GM18867 (cell line): ENCODE data around the gene LRRTM4.

Experiments
- ATAC-seq: cut with Tn5 transposase; IDR thresholded peaks from one replicate; pipeline ENCODE4 v1.9.1; 2021; ENCODE audit warnings: mild to moderate bottlenecking, moderate library complexity; ENCODE audit not compliant: unreplicated experiment

Gene LRRTM4

GRCh38 chr2:77328134-77328931 is 193.8 kb downstream of the LRRTM4 start:
- ATAC-seq, result no peak

GRCh38 chr2:77325395-77325794 is 196.8 kb downstream of the LRRTM4 start:
- ATAC-seq, result no peak

- ATAC-seq, result no peak
Measured at GRCh38 chr2:77322431-77322830, 199.7 kb downstream of the LRRTM4 start.

- ATAC-seq, result no peak
Measured at GRCh38 chr2:77314721-77315120, 207.5 kb downstream of the LRRTM4 start.

GRCh38 chr2:77310416-77310815 is 211.8 kb downstream of the LRRTM4 start:
- ATAC-seq, result no peak

GRCh38 chr2:77309725-77310124 is 212.5 kb downstream of the LRRTM4 start:
- no peak for ATAC-seq

- ATAC-seq, result no peak
Measured at GRCh38 chr2:77301441-77301840, 220.7 kb downstream of the LRRTM4 start.

GRCh38 chr2:77296791-77297190 is 225.4 kb downstream of the LRRTM4 start:
- no peak for ATAC-seq

GRCh38 chr2:77294474-77294873 is 227.7 kb downstream of the LRRTM4 start:
- ATAC-seq, result no peak

- no peak for ATAC-seq
Measured at GRCh38 chr2:77284353-77284752, 237.8 kb downstream of the LRRTM4 start.

- no peak for ATAC-seq
Measured at GRCh38 chr2:77271262-77271661, 250.9 kb downstream of the LRRTM4 start.

- no peak for ATAC-seq
Measured at GRCh38 chr2:77270433-77270832, 251.7 kb downstream of the LRRTM4 start.

GRCh38 chr2:77268626-77269025 is 253.6 kb downstream of the LRRTM4 start:
- ATAC-seq, result no peak

GRCh38 chr2:77232909-77233425 is 289.2 kb downstream of the LRRTM4 start:
- no peak for ATAC-seq

GRCh38 chr2:77228391-77228790 is 293.8 kb downstream of the LRRTM4 start:
- ATAC-seq, result no peak

GRCh38 chr2:77210725-77211124 is 311.5 kb downstream of the LRRTM4 start:
- ATAC-seq, result no peak

GRCh38 chr2:77207331-77207730 is 314.8 kb downstream of the LRRTM4 start:
- ATAC-seq, result no peak

GRCh38 chr2:77201755-77202154 is 320.4 kb downstream of the LRRTM4 start:
- no peak for ATAC-seq

GRCh38 chr2:77199411-77199810 is 322.8 kb downstream of the LRRTM4 start:
- no peak for ATAC-seq

- ATAC-seq, result no peak
Measured at GRCh38 chr2:77193858-77194448, 328.2 kb downstream of the LRRTM4 start.

- ATAC-seq, result no peak
Measured at GRCh38 chr2:77192811-77193289, 329.3 kb downstream of the LRRTM4 start.

GRCh38 chr2:77191665-77192064 is 330.5 kb downstream of the LRRTM4 start:
- ATAC-seq, result no peak
